HL-60 (cell line): ENCODE data around the gene TTYH2.

Source experiments
- CTCF ChIP-seq: IDR thresholded peaks from one replicate; pipeline ENCODE4 v1.5.1; 2011; ENCODE audit warnings: low read length, control low read depth, inconsistent platforms; ENCODE audit not compliant: insufficient read depth
- POLR2AphosphoS5 ChIP-seq: IDR thresholded peaks from 2 replicates; pipeline ENCODE4 v1.6.1; 2012; ENCODE audit warnings: low read depth
- REST ChIP-seq: IDR thresholded peaks from 2 replicates; pipeline ENCODE4 v1.6.1; 2012; ENCODE audit warnings: low read depth; ENCODE audit not compliant: insufficient replicate concordance

GRCh38 chr17:74280093-74280513, 66.7 kb downstream of the TTYH2 start:
- TF ChIP-seq POLR2AphosphoS5 = no peak
- no peak for TF ChIP-seq CTCF
- TF ChIP-seq REST = no peak
